ENCODE measurements around the gene GRB2. TPM values are rescaled to one million over a fixed set of nuclear protein-coding genes. Genes with fewer than 3 reads are reported as not detected.

The GRB2 gene
- polyA plus RNA-seq, 3 donors: 164 to 338 (median 262) TPM

DNA sequence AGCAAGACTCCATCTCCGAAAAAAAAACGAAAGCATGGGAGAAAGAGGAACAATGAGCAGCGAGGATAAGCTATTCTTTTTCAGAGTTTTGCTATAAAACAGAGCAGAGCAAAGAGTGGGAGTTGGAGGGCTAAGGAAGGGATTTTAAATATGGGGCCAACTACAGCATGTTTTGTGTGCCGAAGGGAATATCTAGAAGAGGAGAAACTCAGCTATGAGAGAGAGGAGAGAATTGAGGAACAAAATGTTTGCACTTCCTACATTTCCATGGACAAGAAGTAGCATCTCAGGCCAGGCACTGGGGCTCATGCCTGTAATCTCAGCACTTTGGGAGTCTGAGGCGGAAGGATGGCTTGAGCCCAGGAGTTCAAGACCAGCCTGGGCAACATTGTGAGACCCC, 13.1 kb upstream of the GRB2 start:
- H3K27me3 Mint-ChIP-seq (ENCODE audit: low read depth in 3 of 3): peaks cover 0 to 3% (median 0%) of the 10 kb centered on the region in 3 donors
- H3K4me1 Mint-ChIP-seq: peaks cover 22% of the 10 kb centered on the region
- Histone ChIP-seq H3K79me2 (ENCODE audit: insufficient read depth, low read length) (no peaks in the 10 kb centered on the region), H3K4me1 (ENCODE audit: control insufficient read depth in 1 of 2, insufficient read depth in 2 of 2, low read length in 2 of 2) (peaks cover 10 to 20% of the 10 kb centered on the region in 2 donors), H3K9ac (ENCODE audit: insufficient read depth, low read length, poor library complexity, severe bottlenecking) (peak overlapping the region; percentile 28), H2AFZ (ENCODE audit: insufficient read depth, low read depth, low read length, poor library complexity, severe bottlenecking) (peak overlapping the region; percentile 52), H3K27me3 (ENCODE audit: control insufficient read depth in 2 of 2, insufficient read depth in 2 of 2, low read length in 2 of 2) (no peaks in the 10 kb centered on the region), H3K36me3 (replicated peaks in 1 of 2; ENCODE audit: control insufficient read depth in 1 of 2, insufficient read depth in 2 of 2, low read length in 2 of 2) (no peaks in the 10 kb centered on the region), H3K4me3 (replicated peaks in 1 of 3; ENCODE audit: low read depth in 2 of 3, low read length in 3 of 3) (peak overlapping the region; percentile 6 to 54 (median 52)), H3K9me3 (replicated peaks in 1 of 2; ENCODE audit: control insufficient read depth in 1 of 2, insufficient read depth in 1 of 2, low read length in 2 of 2) (no peaks in the 10 kb centered on the region), H4K20me1 (ENCODE audit: insufficient read depth, low read length) (no peaks in the 10 kb centered on the region), H3K4me2 (replicated peaks; ENCODE audit: extremely low read depth, low read length, poor library complexity, severe bottlenecking) (peak overlapping the region; percentile 76), H3K27ac (ENCODE audit: low read depth in 1 of 2, low read length in 2 of 2) (peak overlapping the region; percentile 14 to 70)
- intact Hi-C loops (cut with micrococcal nuclease): no loop called here
- peak overlapping the region; percentile 75 to 92 (median 80) for H3K27ac Mint-ChIP-seq
- peak; percentile 22 to 44 (median 33) for DNase-seq
- peak overlapping the region; percentile 68 to 88 for H3K4me3 Mint-ChIP-seq
- no peak for TF ChIP-seq CTCF (IDR thresholded peaks at IDR 0.05)
- peaks cover 0 to 2% (median 0%) of the 10 kb centered on the region in 7 donors for H3K9me3 Mint-ChIP-seq
- 18% methylated on average over 4 of the region's 5 CpGs for WGBS (ENCODE audit: insufficient coverage)
- H3K36me3 Mint-ChIP-seq: no peaks in the 10 kb centered on the region

DNA sequence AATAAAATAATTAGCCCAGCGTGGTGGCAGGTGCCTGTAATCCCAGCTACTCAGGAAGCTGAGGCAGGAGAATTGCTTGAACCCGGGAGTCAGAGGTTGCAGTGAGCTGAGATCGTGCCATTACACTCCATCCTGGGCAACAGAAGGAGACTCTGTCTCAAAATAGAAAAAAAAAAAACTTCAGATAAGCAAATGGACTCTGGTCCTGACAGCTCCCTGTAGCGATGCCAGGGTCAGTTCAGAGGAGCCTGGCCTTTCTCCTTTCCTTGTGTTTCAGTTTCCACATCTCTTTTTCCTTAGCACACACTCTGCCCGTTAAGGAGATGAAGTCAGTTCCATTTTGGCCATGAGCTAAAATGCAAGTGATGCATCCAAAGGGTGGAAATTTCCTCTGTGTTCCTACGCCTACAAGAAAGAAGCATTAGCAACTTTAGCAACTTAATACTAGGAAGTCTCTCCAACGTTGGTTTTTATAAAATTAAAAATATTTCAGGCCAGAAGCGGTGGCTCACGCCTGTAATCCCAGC, 11.6 kb upstream of the GRB2 start:
- Histone ChIP-seq H3K4me2 (replicated peaks; ENCODE audit: extremely low read depth, low read length, poor library complexity, severe bottlenecking) (no peak overlapping the region), H3K36me3 (replicated peaks in 1 of 2; ENCODE audit: control insufficient read depth in 1 of 2, insufficient read depth in 2 of 2, low read length in 2 of 2) (no peaks in the 10 kb centered on the region), H3K79me2 (ENCODE audit: insufficient read depth, low read length) (no peaks in the 10 kb centered on the region), H4K20me1 (ENCODE audit: insufficient read depth, low read length) (no peaks in the 10 kb centered on the region), H3K9ac (ENCODE audit: insufficient read depth, low read length, poor library complexity, severe bottlenecking) (no peak overlapping the region), H3K4me1 (ENCODE audit: control insufficient read depth in 1 of 2, insufficient read depth in 2 of 2, low read length in 2 of 2) (peaks cover 18 to 20% of the 10 kb centered on the region in 2 donors), H3K4me3 (replicated peaks in 1 of 3; ENCODE audit: low read depth in 2 of 3, low read length in 3 of 3) (no peak overlapping the region), H3K27ac (ENCODE audit: low read depth in 1 of 2, low read length in 2 of 2) (no peak overlapping the region), H2AFZ (ENCODE audit: insufficient read depth, low read depth, low read length, poor library complexity, severe bottlenecking) (no peak overlapping the region), H3K9me3 (replicated peaks in 1 of 2; ENCODE audit: control insufficient read depth in 1 of 2, insufficient read depth in 1 of 2, low read length in 2 of 2) (no peaks in the 10 kb centered on the region), H3K27me3 (ENCODE audit: control insufficient read depth in 2 of 2, insufficient read depth in 2 of 2, low read length in 2 of 2) (no peaks in the 10 kb centered on the region)
- H3K36me3 Mint-ChIP-seq: no peaks in the 10 kb centered on the region
- no peak for TF ChIP-seq CTCF (IDR thresholded peaks at IDR 0.05)
- intact Hi-C loops (cut with micrococcal nuclease): no loop called here
- peaks cover 33% of the 10 kb centered on the region for H3K4me1 Mint-ChIP-seq
- WGBS (ENCODE audit: insufficient coverage): 83% methylated on average over 4 of the region's 9 CpGs
- H3K9me3 Mint-ChIP-seq: peaks cover 0 to 2% (median 0%) of the 10 kb centered on the region in 7 donors
- H3K27me3 Mint-ChIP-seq (ENCODE audit: low read depth in 3 of 3): peaks cover 0 to 3% (median 0%) of the 10 kb centered on the region in 3 donors
- no peak overlapping the region for H3K27ac Mint-ChIP-seq
- no peak overlapping the region for H3K4me3 Mint-ChIP-seq
- DNase-seq: no peak
